A549 (cell line): ENCODE measurements around the gene SUMO3. TPM values are rescaled to one million over a fixed set of nuclear protein-coding genes. Genes with fewer than 3 reads are reported as not detected.
A peak's percentile ranks its signal among the peaks of the same experiment; 100 is the strongest.

Source experiments
- ATAC-seq, 2 experiments: fragments of 200-7000 bp in 1 of 2; fragments of >200 bp in 1 of 2; cut with Nextera tagmentation in 1 of 2; cut with Tn5 transposase in 1 of 2; 3 replicates each; pipeline versions ENCODE4 v1.8.0 to v1.9.1; 2018 to 2020; ENCODE audit warnings: mild to moderate bottlenecking in 1 of 2, moderate library complexity in 1 of 2
- CTCF ChIA-PET: fragments of 300-600 bp; sonication (Branson Sonifier 250); formaldehyde crosslinking; extraction: SDS; loops from one replicate; lab custom pipeline; 2021; ENCODE audit warnings: antibody characterized with exemption, inconsistent platforms; lab: Yijun Ruan, JAX
- POLR2A ChIA-PET: fragments of 350-600 bp; formaldehyde crosslinking; extraction: SDS; loops from one replicate; lab custom pipeline; 2021; ENCODE audit warnings: antibody characterized with exemption, inconsistent platforms; lab: Yijun Ruan, JAX
- DNase-seq, 2 experiments: peaks; one replicate each; pipeline versions ENCODE4 v3.0.0 to v3.0.0-alpha.2; 2011 to 2016; ENCODE audit warnings: low read depth in 1 of 2, low spot score in 1 of 2
- FAIRE-seq: peaks from 2 replicates; lab custom pipeline; 2011; peaks lifted over from hg19 to GRCh38; lab: Jason Lieb, UNC
- H3K27ac ChIP-seq, 2 experiments: fragments of >200 bp; sonication (Bioruptor Twin); formaldehyde crosslinking; 3 replicates each; pipeline ENCODE4 v1.5.1; 2016 to 2017
- H3K4me1 ChIP-seq: fragments of >200 bp; sonication (Bioruptor Twin); formaldehyde crosslinking; 3 replicates; pipeline ENCODE4 v1.6.1; 2016
- H3K4me2 ChIP-seq: fragments of >200 bp; sonication (Bioruptor Twin); formaldehyde crosslinking; 3 replicates; pipeline ENCODE4 v1.6.1; 2016
- H3K4me3 ChIP-seq: fragments of >200 bp; sonication (Bioruptor Twin); formaldehyde crosslinking; 3 replicates; pipeline ENCODE4 v1.5.1; 2016
- H3K9me3 ChIP-seq: fragments of >200 bp; sonication (Bioruptor Twin); formaldehyde crosslinking; 3 replicates; pipeline ENCODE4 v1.6.1; 2016
- BHLHE40 ChIP-seq: IDR thresholded peaks from 2 replicates; pipeline ENCODE4 v1.6.1; 2012; ENCODE audit warnings: low read depth, low read length, inconsistent platforms
- CBX8 ChIP-seq: fragments of 200-600 bp; sonication (generic); IDR thresholded peaks from 2 replicates; pipeline ENCODE4 v1.6.1; 2016
- E2F6 ChIP-seq: IDR thresholded peaks from 2 replicates; pipeline ENCODE4 v1.6.1; 2012; ENCODE audit warnings: low read depth, borderline replicate concordance
- FOSL2 ChIP-seq, 2 experiments: fragments of 450-650 bp in 1 of 2; fragments of >200 bp in 1 of 2; sonication (Bioruptor Twin) in 1 of 2; formaldehyde crosslinking; IDR thresholded peaks; 2 replicates each; pipeline versions ENCODE4 v1.5.0 to v1.6.1; 2016 to 2020; ENCODE audit warnings: mild to moderate bottlenecking in 1 of 2, moderate library complexity in 1 of 2
- GATA3 ChIP-seq: IDR thresholded peaks from 2 replicates; pipeline ENCODE4 v1.6.1; 2012; ENCODE audit warnings: borderline replicate concordance
- HDAC2 ChIP-seq: fragments of 200-600 bp; sonication (generic); IDR thresholded peaks from 2 replicates; pipeline ENCODE4 v1.6.1; 2016
- HES2 ChIP-seq: fragments of >200 bp; sonication (Bioruptor Twin); formaldehyde crosslinking; IDR thresholded peaks from 2 replicates; pipeline ENCODE4 v1.6.1; 2016
- HMGXB4 ChIP-seq: fragments of 250-450 bp; sonication (Bioruptor Pico); IDR thresholded peaks from 2 replicates; pipeline ENCODE4 v1.5.0; 2021; ENCODE audit warnings: mild to moderate bottlenecking, moderate library complexity, borderline replicate concordance
- HOXA7 ChIP-seq: fragments of 250-450 bp; sonication (Bioruptor Pico); IDR thresholded peaks from 2 replicates; pipeline ENCODE4 v1.5.0; 2020; ENCODE audit warnings: mild to moderate bottlenecking, moderate library complexity
- KDM5A ChIP-seq: fragments of 200-600 bp; sonication (generic); IDR thresholded peaks from 2 replicates; pipeline ENCODE4 v1.6.1; 2016; ENCODE audit warnings: antibody characterized with exemption, mild to moderate bottlenecking
- MAFK ChIP-seq: fragments of 450-650 bp; IDR thresholded peaks from 2 replicates; pipeline ENCODE4 v1.6.1; 2014; ENCODE audit not compliant: partially characterized antibody
- MAX ChIP-seq: IDR thresholded peaks from 2 replicates; pipeline ENCODE4 v1.6.1; 2012
- NPAS2 ChIP-seq: fragments of 250-450 bp; sonication (Bioruptor Pico); IDR thresholded peaks from 2 replicates; pipeline ENCODE4 v1.8.0; 2022; ENCODE audit warnings: mild to moderate bottlenecking, moderate library complexity, borderline replicate concordance
- NR3C1 ChIP-seq: fragments of >200 bp; sonication (Bioruptor Twin); formaldehyde crosslinking; IDR thresholded peaks from 3 replicates; pipeline ENCODE4 v1.6.1; 2017
- PBX3 ChIP-seq: IDR thresholded peaks from 2 replicates; pipeline ENCODE4 v1.6.1; 2012
- PHF8 ChIP-seq: fragments of 200-600 bp; sonication (generic); IDR thresholded peaks from 2 replicates; pipeline ENCODE4 v1.6.1; 2016; ENCODE audit warnings: low read depth, mild to moderate bottlenecking, antibody characterized with exemption, moderate library complexity, borderline replicate concordance
- POLR2AphosphoS2 ChIP-seq: conservative IDR thresholded peaks from 2 replicates; pipeline ENCODE4 v1.6.1; 2012; ENCODE audit warnings: low read length, improper control_type of control experiment, inconsistent platforms
- RAD21 ChIP-seq, 2 experiments: fragments of >200 bp in 1 of 2; sonication (Bioruptor Twin) in 1 of 2; formaldehyde crosslinking in 1 of 2; IDR thresholded peaks in 1 of 2; conservative IDR thresholded peaks in 1 of 2; 2 replicates in 1 of 2; 3 replicates in 1 of 2; pipeline ENCODE4 v1.6.1; 2012 to 2018; ENCODE audit warnings: inconsistent platforms in 1 of 2
- RCOR1 ChIP-seq: fragments of 150-350 bp; IDR thresholded peaks from 2 replicates; pipeline ENCODE4 v1.6.1; 2014; ENCODE audit warnings: antibody characterized with exemption, low read length, low read depth
- RFX5 ChIP-seq: fragments of 450-650 bp; IDR thresholded peaks from 2 replicates; pipeline ENCODE4 v1.7.1; 2014; ENCODE audit warnings: antibody characterized with exemption, mild to moderate bottlenecking, moderate library complexity
- TP53 ChIP-seq: fragments of 250-450 bp; sonication (Bioruptor Pico); IDR thresholded peaks from 2 replicates; pipeline ENCODE4 v1.5.0; 2021; ENCODE audit warnings: mild to moderate bottlenecking, moderate library complexity
- USF2 ChIP-seq: fragments of 450-650 bp; IDR thresholded peaks from 2 replicates; pipeline ENCODE4 v1.6.1; 2014; ENCODE audit warnings: antibody characterized with exemption
- ZNF302 ChIP-seq: fragments of 250-450 bp; sonication (Bioruptor Pico); IDR thresholded peaks from 2 replicates; pipeline ENCODE4 v1.9.0; 2021; ENCODE audit warnings: inconsistent platforms, mild to moderate bottlenecking, moderate library complexity
- ZSCAN20 ChIP-seq: fragments of 250-450 bp; sonication (Bioruptor Pico); IDR thresholded peaks from 2 replicates; pipeline ENCODE4 v1.8.0; 2022; ENCODE audit warnings: mild to moderate bottlenecking, moderate library complexity
- WGBS: methylation state at CpG from one replicate; pipeline ENCODE4 v1.1.6; 2017; ENCODE audit errors: missing lambda C conversion rate; 5-methylcytosine and 5-hydroxymethylcytosine counted together
- polyA plus RNA-seq, 4 experiments: library from polyadenylated mRNA; depleted of rRNA in 3 of 4; stranded (reverse); fragments of >200 nt; fragmentation: RNase III in 1 of 4; extraction: RNeasy Plus Mini Kit Qiagen cat#74134 plus additional on column Dnase treatment in 1 of 4; gene quantifications; 2 replicates in 3 of 4; 3 replicates in 1 of 4; pipeline ENCODE4 v1.2.3, GENCODE V29; 2011 to 2017

The SUMO3 gene
- polyA plus RNA-seq, 2 of the 4 experiments (the other 2 are of a cell fraction), result 78.4 to 110 TPM

- CTCF ChIA-PET, result no interaction called here
- Histone ChIP-seq H3K9me3 (no peaks in the 10 kb centered on the region), H3K4me1 (0 out of 3 replicates have a peak, but pooled peaks cover 7% of the 10 kb centered on the region), H3K4me3 (no peak overlapping the region), H3K4me2 (no peak overlapping the region), H3K27ac (no peak overlapping the region)
- TF ChIP-seq TP53 (CRISPR knock-in tag) (no peak), KDM5A (no peak), HDAC2 (no peak), RFX5 (no peak), FOSL2 (IDR thresholded peaks at IDR 0.05) (no peak), FOSL2 (CRISPR knock-in tag; IDR thresholded peaks at IDR 0.05) (no peak), CBX8 (no peak), MAFK (no peak), E2F6 (no peak), PBX3 (no peak), ZSCAN20 (CRISPR knock-in tag) (no peak), RAD21 (conservative IDR thresholded peaks at IDR 0.05 in 1 of 2, IDR thresholded peaks at IDR 0.05 in 1 of 2) (no peak), PHF8 (no peak), HOXA7 (no peak), NR3C1 (no peak)
- DNase-seq (no peak), ATAC-seq (peak in 1 of 2 experiments; percentile 36; a peak in 1 of 6 replicates), FAIRE-seq (no peak)
- POLR2A ChIA-PET, result no interaction called here
- WGBS, result 90% methylated on average over 11 of the region's 30 CpGs
These were observed 20.4 kb upstream of the SUMO3 start for GRCh38 chr21:44838039-44838895.

GRCh38 chr21:44837537-44837936 is 19.7 kb upstream of the SUMO3 start:
- H3K9me3 ChIP-seq, result no peaks in the 10 kb centered on the region
- TF ChIP-seq POLR2AphosphoS2 (no peak), MAX (no peak), HMGXB4 (no peak), USF2 (no peak), ZNF302 (CRISPR knock-in tag) (no peak), NPAS2 (CRISPR knock-in tag) (no peak), MAFK (no peak), BHLHE40 (no peak), RCOR1 (no peak), HES2 (no peak), GATA3 (no peak)
- TF ChIP-seq, all 56 proteins: peak for 0
- no peak overlapping the region for H3K27ac ChIP-seq
- POLR2A ChIA-PET, result no interaction called here
- no peak overlapping the region for H3K4me2 ChIP-seq
- H3K4me3 ChIP-seq, result no peak overlapping the region
- H3K4me1 ChIP-seq, result 0 out of 3 replicates have a peak, but pooled peaks cover 7% of the 10 kb centered on the region
- WGBS, result 82% methylated on average over 6 of the region's 13 CpGs
- no peak for FAIRE-seq
- CTCF ChIA-PET, result interaction anchor here (1.4 kb wide), 1 partner anchor 9 kb away, joined by 5 read pairs; no protein-coding TSS in a partner anchor
- no peak for ATAC-seq
- DNase-seq, result no peak
